GM12864 (cell line): ENCODE results near the gene ULK3.

Source experiments
- DNase-seq: peaks from one replicate; pipeline ENCODE4 v3.0.0-alpha.2; 2011; ENCODE audit warnings: low read depth
- H3K4me3 ChIP-seq: 2 replicates; pipeline ENCODE4 v1.5.1; 2011; ENCODE audit warnings: mild to moderate bottlenecking, low read depth, low read length, control low read depth
- CTCF ChIP-seq: IDR thresholded peaks from 2 replicates; pipeline ENCODE4 v1.5.1; 2011; ENCODE audit warnings: low read depth, mild to moderate bottlenecking, moderate library complexity, low read length, control low read depth, inconsistent platforms; ENCODE audit errors: missing control alignments

The ULK3 gene

GRCh38 chr15:74829991-74830390 lies 13.0 kb downstream of the ULK3 start:
- no peak overlapping the region for H3K4me3 ChIP-seq
- no peak for TF ChIP-seq CTCF
- DNase-seq, result no peak

- DNase-seq, result no peak
- TF ChIP-seq CTCF, result no peak
Measured at GRCh38 chr15:74829486-74829885, 13.5 kb downstream of the ULK3 start.

GRCh38 chr15:74828835-74829234 lies 14.1 kb downstream of the ULK3 start:
- no peak overlapping the region for H3K4me3 ChIP-seq
- TF ChIP-seq CTCF, result no peak
- no peak for DNase-seq

More at GRCh38 chr15:74829486-74829885, 13.5 kb downstream of the ULK3 start:
- no peak overlapping the region for H3K4me3 ChIP-seq

- H3K4me3 ChIP-seq, result no peak overlapping the region
- TF ChIP-seq CTCF, result no peak
Measured at GRCh38 chr15:74827614-74828013, 15.3 kb downstream of the ULK3 start.

GRCh38 chr15:74826921-74827320 lies 16.0 kb downstream of the ULK3 start:
- TF ChIP-seq CTCF, result no peak
- no peak overlapping the region for H3K4me3 ChIP-seq
- no peak for DNase-seq

More at GRCh38 chr15:74827614-74828013, 15.3 kb downstream of the ULK3 start:
- DNase-seq, result no peak

- no peak for TF ChIP-seq CTCF
- no peak within 1 kb of the TSS for H3K4me3 ChIP-seq
- DNase-seq, result no peak
Measured at GRCh38 chr15:74826364-74826819, 16.6 kb downstream of the ULK3 start, which contains the start of gene CPLX3. Gene CPLX3 (plus strand): TSS chr15:74826627. CDS start chr15:74826704, 77 bp downstream.

- no peak overlapping the region for H3K4me3 ChIP-seq
- no peak for TF ChIP-seq CTCF
- no peak for DNase-seq
Measured at GRCh38 chr15:74825866-74826265, 17.1 kb downstream of the ULK3 start.
